Activated naive CD8-positive, alpha-beta T cell treated with anti-CD3 and anti-CD28 coated beads, Interleukin-2, amount 50 U/mL, for 24 hours (primary cell): ENCODE data around the gene DPYSL5.
"Not testable (repeated sequence)": the region's sequence is repeated elsewhere in the genome, so short reads cannot be mapped to it uniquely, and the experiment has no call there.

ENCODE experiments used
- ATAC-seq: fragments of 150-1000 bp; cut with Tn5 transposase; one replicate; pipeline ENCODE4 v1.10.0; 2021
- DNase-seq: peaks from one replicate; pipeline ENCODE4 v3.0.0; 2021
- H3K27ac Mint-ChIP-seq: one replicate; pipeline ENCODE4 v1.8.0; 2021; ENCODE audit warnings: mild to moderate bottlenecking, mixed read lengths
- H3K27me3 Mint-ChIP-seq: one replicate; pipeline ENCODE4 v1.8.0; 2021; ENCODE audit warnings: mixed read lengths
- H3K36me3 Mint-ChIP-seq: one replicate; pipeline ENCODE4 v1.8.0; 2021; ENCODE audit warnings: low read depth, mixed read lengths
- H3K4me1 Mint-ChIP-seq: one replicate; pipeline ENCODE4 v1.8.0; 2021; ENCODE audit warnings: mixed read lengths
- H3K4me3 Mint-ChIP-seq: one replicate; pipeline ENCODE4 v1.8.0; 2021; ENCODE audit warnings: mild to moderate bottlenecking, moderate library complexity, mixed read lengths
- H3K9me3 Mint-ChIP-seq: one replicate; pipeline ENCODE4 v1.8.0; 2021; ENCODE audit warnings: mixed read lengths

Gene DPYSL5, protein sequence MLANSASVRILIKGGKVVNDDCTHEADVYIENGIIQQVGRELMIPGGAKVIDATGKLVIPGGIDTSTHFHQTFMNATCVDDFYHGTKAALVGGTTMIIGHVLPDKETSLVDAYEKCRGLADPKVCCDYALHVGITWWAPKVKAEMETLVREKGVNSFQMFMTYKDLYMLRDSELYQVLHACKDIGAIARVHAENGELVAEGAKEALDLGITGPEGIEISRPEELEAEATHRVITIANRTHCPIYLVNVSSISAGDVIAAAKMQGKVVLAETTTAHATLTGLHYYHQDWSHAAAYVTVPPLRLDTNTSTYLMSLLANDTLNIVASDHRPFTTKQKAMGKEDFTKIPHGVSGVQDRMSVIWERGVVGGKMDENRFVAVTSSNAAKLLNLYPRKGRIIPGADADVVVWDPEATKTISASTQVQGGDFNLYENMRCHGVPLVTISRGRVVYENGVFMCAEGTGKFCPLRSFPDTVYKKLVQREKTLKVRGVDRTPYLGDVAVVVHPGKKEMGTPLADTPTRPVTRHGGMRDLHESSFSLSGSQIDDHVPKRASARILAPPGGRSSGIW

GRCh38 chr2:26847655-26848335 is at the start of gene DPYSL5:
Gene DPYSL5, plus strand, starts transcription at chr2:26848132. Its CDS starts 50,368 bp downstream, at chr2:26898500.
- Mint-ChIP-seq H3K36me3 (no peaks in the 10 kb centered on the region), H3K4me3 (peak within 1 kb of the TSS; percentile 58), H3K4me1 (peaks cover 15% of the 10 kb centered on the region), H3K27ac (no peak within 1 kb of the TSS), H3K27me3 (peaks cover 56% of the 10 kb centered on the region), H3K9me3 (no peaks in the 10 kb centered on the region)
- peak; percentile 15 for DNase-seq
- ATAC-seq: no peak

DNA sequence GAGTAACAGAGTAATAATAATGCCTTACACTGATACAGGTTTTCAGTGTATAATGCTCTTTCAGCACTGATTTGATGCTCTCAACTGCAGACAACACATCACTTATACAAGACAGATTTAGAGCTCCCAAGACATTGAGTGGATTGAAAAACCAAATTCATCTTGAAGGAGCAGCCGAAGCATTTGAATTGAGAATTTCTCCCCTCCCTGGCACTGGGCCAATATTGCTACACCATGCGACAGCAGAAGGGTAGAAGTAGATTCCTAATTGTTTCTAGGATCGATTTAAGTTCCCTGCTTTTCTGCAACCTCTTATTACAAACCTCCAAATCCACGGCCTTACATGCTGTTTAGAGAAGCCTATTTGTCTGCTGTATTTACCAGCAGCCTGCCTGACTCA is 46.6 kb upstream of the DPYSL5 start:
- H3K9me3 Mint-ChIP-seq: no peaks in the 10 kb centered on the region
- peaks cover 9% of the 10 kb centered on the region for H3K36me3 Mint-ChIP-seq
- DNase-seq (no peak), ATAC-seq (no peak)
- no peak overlapping the region for H3K4me3 Mint-ChIP-seq
- H3K27me3 Mint-ChIP-seq: no peaks in the 10 kb centered on the region
- H3K4me1 Mint-ChIP-seq: no peaks in the 10 kb centered on the region
- no peak overlapping the region for H3K27ac Mint-ChIP-seq

DNA sequence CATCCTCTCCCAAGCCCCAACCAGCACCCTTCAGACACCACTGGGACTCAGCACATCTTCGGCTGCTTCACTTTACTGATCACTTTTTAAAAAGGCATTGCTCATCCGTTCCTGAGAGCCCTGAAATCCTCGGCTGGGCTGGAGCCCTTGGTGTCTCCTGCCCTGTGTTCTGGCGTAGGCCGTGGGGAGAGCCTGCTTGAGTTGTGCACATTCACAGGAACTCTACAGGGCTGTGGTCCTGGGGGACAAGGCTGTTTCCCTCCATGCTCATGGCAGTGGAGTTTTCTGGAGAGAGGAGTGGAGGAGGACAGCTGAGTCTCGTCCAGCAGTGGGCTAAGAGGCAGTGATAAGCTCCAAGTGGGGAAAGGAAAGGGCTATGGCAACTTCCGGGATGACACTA is 46.1 kb upstream of the DPYSL5 start:
- Mint-ChIP-seq H3K9me3 (no peaks in the 10 kb centered on the region), H3K4me3 (no peak overlapping the region), H3K27me3 (no peaks in the 10 kb centered on the region), H3K36me3 (peaks cover 7% of the 10 kb centered on the region), H3K4me1 (no peaks in the 10 kb centered on the region), H3K27ac (no peak overlapping the region)
- no peak for ATAC-seq
- no peak for DNase-seq

DNA sequence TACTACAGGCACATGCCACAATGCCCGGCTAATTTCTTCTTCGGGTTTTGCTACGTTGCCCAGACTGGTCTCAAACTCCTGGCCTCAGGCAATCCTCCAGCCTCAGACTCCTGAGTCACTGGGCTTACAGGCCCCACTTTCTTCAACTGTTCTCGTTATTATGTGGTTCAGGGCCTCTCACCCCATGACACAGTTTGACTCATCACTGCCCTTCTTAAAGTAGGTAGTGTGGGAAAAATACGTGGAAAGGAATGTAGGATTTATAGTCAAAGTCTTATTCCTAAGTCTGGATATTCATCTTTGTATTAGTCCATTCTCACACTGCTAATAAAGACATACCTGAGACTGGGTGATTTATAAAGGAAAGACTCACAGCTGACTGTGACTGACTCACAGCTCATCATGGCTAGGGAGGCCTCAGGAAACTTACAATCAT is 42.7 kb upstream of the DPYSL5 start:
- DNase-seq: no peak
- H3K36me3 Mint-ChIP-seq: peaks cover 2% of the 10 kb centered on the region
- no peaks in the 10 kb centered on the region for H3K27me3 Mint-ChIP-seq
- peaks cover 12% of the 10 kb centered on the region for H3K4me1 Mint-ChIP-seq
- peak; percentile 20 for ATAC-seq
- no peaks in the 10 kb centered on the region for H3K9me3 Mint-ChIP-seq
- H3K27ac Mint-ChIP-seq: no peak overlapping the region
- no peak overlapping the region for H3K4me3 Mint-ChIP-seq

GRCh38 chr2:26807788-26808460 is 40.0 kb upstream of the DPYSL5 start:
- DNase-seq: no peak

DNA sequence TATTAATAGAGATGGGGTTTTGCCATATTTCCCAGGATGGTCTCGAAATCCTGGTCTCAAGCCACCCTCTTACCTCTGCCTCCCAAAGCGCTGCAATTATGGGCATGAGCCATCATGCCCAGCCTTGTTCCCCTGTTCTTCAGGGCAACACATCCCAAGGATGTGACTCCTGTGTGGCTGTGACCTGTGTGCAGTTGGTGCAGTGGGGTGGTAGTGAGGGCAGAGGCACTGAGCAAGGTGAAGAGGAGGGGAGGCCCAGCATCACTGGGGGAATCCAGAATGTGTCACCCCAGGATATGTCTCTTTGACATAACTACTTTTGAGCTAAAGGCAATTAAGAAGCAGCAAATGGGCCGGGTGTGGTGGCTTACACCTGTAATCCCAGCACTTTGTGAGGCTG is 38.7 kb upstream of the DPYSL5 start:
- H3K9me3 Mint-ChIP-seq: no peaks in the 10 kb centered on the region
- DNase-seq: no peak

More at GRCh38 chr2:26807788-26808460, 40.0 kb upstream of the DPYSL5 start:
- Mint-ChIP-seq H3K9me3 (no peaks in the 10 kb centered on the region), H3K4me1 (peaks cover 26% of the 10 kb centered on the region), H3K36me3 (no peaks in the 10 kb centered on the region), H3K27ac (no peak overlapping the region), H3K27me3 (peaks cover 5% of the 10 kb centered on the region), H3K4me3 (no peak overlapping the region)
- ATAC-seq: no peak

DNA sequence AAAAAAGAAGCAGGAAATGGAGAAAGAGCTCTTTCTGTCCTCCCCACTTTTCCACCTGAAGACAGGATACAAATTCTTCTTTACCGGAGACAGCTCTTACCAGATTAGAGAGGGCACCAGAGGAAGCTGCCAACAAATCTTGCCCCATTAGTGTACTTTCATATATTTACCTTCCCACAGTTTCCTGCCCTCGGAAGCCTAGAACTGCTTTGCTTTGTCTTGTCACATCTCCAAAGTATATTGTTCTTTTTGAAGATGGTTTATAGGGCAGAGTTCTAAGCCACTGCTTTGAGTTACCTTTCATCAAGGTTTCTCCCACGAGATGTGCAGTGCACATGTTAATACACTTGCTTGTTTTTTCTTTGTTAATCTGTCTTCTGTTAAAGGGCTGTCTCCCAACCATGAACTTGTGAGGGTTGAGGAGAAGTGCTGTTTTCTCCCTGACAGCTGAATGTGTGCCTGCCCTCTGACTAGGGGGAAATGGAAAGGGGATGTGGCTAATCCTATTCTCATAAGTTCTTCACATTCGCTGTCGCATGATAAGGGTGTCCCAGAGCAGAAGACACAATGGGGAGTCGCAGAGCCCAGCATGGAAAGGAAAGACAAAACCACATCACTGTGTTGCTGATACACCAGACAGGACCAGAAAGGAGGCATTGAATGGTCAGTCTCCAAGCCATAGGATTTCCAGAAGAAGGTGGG is 37.9 kb upstream of the DPYSL5 start:
- Mint-ChIP-seq H3K27ac (no peak overlapping the region), H3K4me1 (peaks cover 26% of the 10 kb centered on the region), H3K27me3 (peaks cover 7% of the 10 kb centered on the region), H3K9me3 (no peaks in the 10 kb centered on the region), H3K36me3 (no peaks in the 10 kb centered on the region), H3K4me3 (no peak overlapping the region)
- ATAC-seq (no peak), DNase-seq (no peak)

More for the DNA sequence above, 38.7 kb upstream of the DPYSL5 start:
- Mint-ChIP-seq H3K4me3 (no peak overlapping the region), H3K36me3 (no peaks in the 10 kb centered on the region), H3K27ac (no peak overlapping the region), H3K4me1 (peaks cover 26% of the 10 kb centered on the region), H3K27me3 (peaks cover 7% of the 10 kb centered on the region)
- peak; percentile 49 for ATAC-seq

GRCh38 chr2:26811261-26811660 is 36.7 kb upstream of the DPYSL5 start:
- H3K4me1 Mint-ChIP-seq: peaks cover 30% of the 10 kb centered on the region
- no peak for ATAC-seq
- no peak for DNase-seq
- H3K4me3 Mint-ChIP-seq: no peak overlapping the region
- H3K9me3 Mint-ChIP-seq: no peaks in the 10 kb centered on the region
- H3K36me3 Mint-ChIP-seq: no peaks in the 10 kb centered on the region
- H3K27me3 Mint-ChIP-seq: peaks cover 14% of the 10 kb centered on the region
- H3K27ac Mint-ChIP-seq: no peak overlapping the region

DNA sequence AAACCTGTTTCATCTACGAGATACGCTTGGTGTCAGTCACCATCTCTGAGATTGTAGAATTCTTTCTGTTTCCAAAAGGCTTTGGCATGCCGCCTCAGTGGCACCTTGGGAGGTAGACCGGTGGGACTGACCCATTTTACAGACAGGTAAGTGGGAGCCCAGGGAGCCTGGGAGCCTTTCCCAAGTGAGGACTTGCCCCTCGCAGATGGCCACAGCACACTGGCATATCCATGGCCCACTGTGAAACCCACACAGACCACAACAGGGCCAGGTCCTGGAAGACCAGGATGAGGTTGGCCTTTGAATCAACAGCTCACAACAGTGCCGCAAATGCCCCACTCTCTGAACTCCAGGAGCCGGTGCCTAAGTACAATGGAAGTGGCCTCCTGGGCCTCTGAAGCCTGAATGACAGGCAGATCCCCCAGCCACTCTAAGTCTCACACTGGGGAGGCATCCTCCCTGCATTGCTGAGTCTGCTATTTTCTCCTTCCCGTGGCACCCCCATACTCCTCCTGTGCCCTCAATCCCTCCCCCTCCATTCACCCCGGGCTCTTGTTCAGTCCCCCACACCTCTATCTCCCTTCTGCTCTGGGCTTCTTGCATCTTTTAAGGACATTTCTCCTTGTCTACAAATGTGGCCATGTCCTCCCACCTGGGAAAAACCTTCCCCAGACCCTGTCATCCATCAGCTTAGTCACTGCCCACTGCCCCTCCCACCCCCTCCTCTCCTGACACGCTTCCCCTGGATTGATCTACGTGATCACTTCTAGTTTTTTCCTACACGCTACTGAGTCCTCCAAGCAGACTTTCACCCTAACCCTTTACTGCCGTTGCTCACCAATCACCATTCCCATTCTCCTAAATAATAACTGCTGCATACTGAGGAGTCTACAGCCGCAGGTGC is 35.9 kb upstream of the DPYSL5 start:
- Mint-ChIP-seq H3K4me1 (peaks cover 30% of the 10 kb centered on the region), H3K9me3 (no peaks in the 10 kb centered on the region), H3K36me3 (no peaks in the 10 kb centered on the region), H3K4me3 (no peak overlapping the region), H3K27ac (no peak overlapping the region), H3K27me3 (peaks cover 19% of the 10 kb centered on the region)
- ATAC-seq: no peak
- DNase-seq: no peak

- Mint-ChIP-seq H3K4me1 (peaks cover 30% of the 10 kb centered on the region), H3K36me3 (no peaks in the 10 kb centered on the region), H3K27ac (no peak overlapping the region), H3K9me3 (no peaks in the 10 kb centered on the region), H3K27me3 (peaks cover 20% of the 10 kb centered on the region), H3K4me3 (no peak overlapping the region)
- no peak for ATAC-seq
- no peak for DNase-seq
These were observed 35.2 kb upstream of the DPYSL5 start for GRCh38 chr2:26812731-26813130.

DNA sequence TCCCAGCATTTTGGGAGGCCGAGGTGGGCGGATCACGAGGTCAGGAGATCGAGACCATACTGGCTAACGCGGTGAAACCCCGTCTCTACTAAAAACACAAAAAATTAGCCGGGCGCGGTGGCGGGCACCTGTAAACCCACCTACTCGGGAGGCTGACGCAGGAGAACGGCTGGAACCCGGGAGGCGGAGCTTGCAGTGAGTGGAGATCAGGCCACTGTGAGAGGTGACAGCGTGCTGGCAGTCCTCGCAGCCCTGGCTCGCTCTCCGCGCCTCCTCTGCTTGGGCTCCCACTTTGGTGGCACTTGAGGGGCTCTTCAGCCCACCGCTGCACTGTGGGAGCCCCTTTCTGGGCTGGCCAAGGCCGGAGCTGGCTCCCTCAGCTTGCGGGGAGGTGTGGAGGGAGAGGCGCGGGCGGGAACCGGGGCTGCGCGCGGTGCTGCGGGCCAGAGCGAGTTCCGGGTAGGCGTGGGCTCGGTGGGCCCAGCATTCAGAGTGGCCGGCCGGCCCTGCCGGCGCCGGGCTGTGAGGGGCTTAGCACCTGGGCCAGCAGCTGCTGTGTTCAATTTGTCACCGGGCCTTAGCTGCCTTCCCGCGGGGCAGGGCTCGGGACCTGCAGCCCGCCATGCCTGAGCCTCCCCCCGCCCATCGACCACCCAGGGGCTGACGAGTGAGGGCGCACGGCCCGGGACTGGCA is 33.7 kb upstream of the DPYSL5 start:
- not testable (repeated sequence) for H3K36me3 Mint-ChIP-seq, DNase-seq, H3K9me3 Mint-ChIP-seq, H3K4me3 Mint-ChIP-seq, ATAC-seq, H3K27ac Mint-ChIP-seq
- Mint-ChIP-seq H3K4me1 (peaks cover 25% of the 10 kb centered on the region), H3K27me3 (peaks cover 21% of the 10 kb centered on the region)

- Mint-ChIP-seq H3K27me3 (peaks cover 21% of the 10 kb centered on the region), H3K4me1 (peaks cover 7% of the 10 kb centered on the region), H3K36me3 (no peaks in the 10 kb centered on the region), H3K4me3 (no peak overlapping the region), H3K9me3 (no peaks in the 10 kb centered on the region), H3K27ac (no peak overlapping the region)
- ATAC-seq (no peak), DNase-seq (no peak)
These were observed 31.0 kb upstream of the DPYSL5 start for GRCh38 chr2:26816893-26817292.

DNA sequence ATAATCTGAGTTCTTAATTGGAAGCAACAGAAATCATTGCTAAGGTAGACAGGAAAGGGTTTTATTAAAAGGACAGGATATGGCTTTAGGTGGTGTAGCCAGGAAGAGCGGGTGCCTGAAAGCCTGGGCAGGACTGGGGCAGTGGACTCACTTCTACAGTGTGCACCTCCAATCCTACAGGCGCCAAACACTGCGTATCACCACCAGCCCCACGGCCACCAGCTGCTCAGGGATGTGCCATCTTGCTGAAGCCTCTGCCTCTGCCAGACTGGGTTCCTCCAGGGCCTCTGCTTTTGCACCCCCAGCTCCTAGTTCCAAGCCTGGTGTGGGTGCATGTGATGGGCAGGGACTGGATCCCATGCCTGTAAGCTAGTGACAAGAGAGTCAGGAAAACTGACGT is 29.7 kb upstream of the DPYSL5 start:
- Mint-ChIP-seq H3K27me3 (peaks cover 16% of the 10 kb centered on the region), H3K4me3 (no peak overlapping the region)

More for the DNA sequence above, 29.7 kb upstream of the DPYSL5 start:
- H3K36me3 Mint-ChIP-seq: no peaks in the 10 kb centered on the region
- no peak for ATAC-seq
- no peak overlapping the region for H3K27ac Mint-ChIP-seq
- DNase-seq: no peak
- peaks cover 3% of the 10 kb centered on the region for H3K4me1 Mint-ChIP-seq
- no peaks in the 10 kb centered on the region for H3K9me3 Mint-ChIP-seq
